IMR-90 (cell line): ENCODE measurements around the gene GRIK1. TPM values are rescaled to one million over a fixed set of nuclear protein-coding genes. Genes with fewer than 3 reads are reported as not detected.

Experiments
- ATAC-seq: fragments of 200-7000 bp; cut with Tn5 transposase; 2 replicates; pipeline ENCODE4 v1.9.1; 2020; ENCODE audit warnings: low read depth, mild to moderate bottlenecking, moderate library complexity
- BruUV-seq: library from RNA; stranded (reverse); fragments of 400-500 nt; replicated peaks from 2 replicates; lab custom pipeline; 2021; lab: Mats Ljungman, UMichigan
- CTCF ChIA-PET: fragments of 300-600 bp; formaldehyde crosslinking; extraction: SDS; loops from one replicate; lab custom pipeline; 2021; ENCODE audit warnings: antibody characterized with exemption; lab: Yijun Ruan, JAX
- POLR2A ChIA-PET: fragments of 300-600 bp; sonication (Branson Sonifier 250); formaldehyde crosslinking; loops from one replicate; lab custom pipeline; 2022; ENCODE audit warnings: antibody characterized with exemption; ENCODE audit not compliant: unreplicated experiment; lab: Charles Lee
- DNase-seq: peaks from one replicate; pipeline ENCODE4 v3.0.0; 2013
- H2AFZ ChIP-seq: replicated peaks from 2 replicates; pipeline ENCODE3; 2013; ENCODE audit warnings: low read length, mild to moderate bottlenecking; ENCODE audit not compliant: poor library complexity
- H2AK5ac ChIP-seq: 2 replicates; pipeline ENCODE4 v1.6.1; 2013; ENCODE audit warnings: low read depth, low read length, inconsistent platforms
- H2AK9ac ChIP-seq: replicated peaks from 2 replicates; pipeline ENCODE3; 2013; ENCODE audit warnings: mild to moderate bottlenecking, low read depth, low read length, moderate library complexity; ENCODE audit not compliant: poor library complexity
- H2BK120ac ChIP-seq: 2 replicates; pipeline ENCODE4 v1.6.1; 2013; ENCODE audit warnings: low read depth, low read length, inconsistent platforms
- H2BK15ac ChIP-seq: 3 replicates; pipeline ENCODE4 v1.6.1; 2013; ENCODE audit warnings: low read depth, low read length, inconsistent platforms
- H2BK20ac ChIP-seq: 2 replicates; pipeline ENCODE4 v1.6.1; 2013; ENCODE audit warnings: low read depth, mild to moderate bottlenecking, inconsistent platforms, low read length, moderate library complexity
- H2BK5ac ChIP-seq: 2 replicates; pipeline ENCODE4 v1.6.1; 2013; ENCODE audit warnings: mild to moderate bottlenecking, low read depth, low read length, inconsistent platforms; ENCODE audit not compliant: poor library complexity, severe bottlenecking
- H3K14ac ChIP-seq: replicated peaks from 2 replicates; pipeline ENCODE4 v1.6.1; 2013; ENCODE audit warnings: low read depth, low read length, inconsistent platforms
- H3K18ac ChIP-seq: 2 replicates; pipeline ENCODE4 v1.6.1; 2013; ENCODE audit warnings: low read depth, low read length, control low read depth
- H3K23ac ChIP-seq: 2 replicates; pipeline ENCODE4 v1.6.1; 2013; ENCODE audit warnings: low read depth, low read length, inconsistent platforms
- H3K27ac ChIP-seq: 2 replicates; pipeline ENCODE4 v1.5.1; 2013; ENCODE audit warnings: mild to moderate bottlenecking, control low read depth, low read length; ENCODE audit not compliant: insufficient read depth
- H3K27me3 ChIP-seq: 2 replicates; pipeline ENCODE4 v1.6.1; 2013; ENCODE audit warnings: low read length; ENCODE audit not compliant: control insufficient read depth, insufficient read depth
- H3K36me3 ChIP-seq: 2 replicates; pipeline ENCODE4 v1.6.1; 2013; ENCODE audit warnings: low read length, mixed read lengths; ENCODE audit not compliant: control insufficient read depth, insufficient read depth
- H3K4ac ChIP-seq: 2 replicates; pipeline ENCODE4 v1.6.1; 2013; ENCODE audit warnings: low read depth, low read length, inconsistent platforms
- H3K4me1 ChIP-seq: 2 replicates; pipeline ENCODE4 v1.6.1; 2013; ENCODE audit warnings: low read length, mixed read lengths; ENCODE audit not compliant: control insufficient read depth, insufficient read depth
- H3K4me2 ChIP-seq: 2 replicates; pipeline ENCODE4 v1.6.1; 2013; ENCODE audit warnings: low read depth, mild to moderate bottlenecking, control low read depth, low read length, moderate library complexity
- H3K4me3 ChIP-seq: 2 replicates; pipeline ENCODE4 v1.5.1; 2013; ENCODE audit warnings: low read depth, mild to moderate bottlenecking, control low read depth, low read length, moderate library complexity; ENCODE audit not compliant: insufficient read depth
- H3K56ac ChIP-seq: 2 replicates; pipeline ENCODE4 v1.6.1; 2013; ENCODE audit warnings: low read length, inconsistent platforms; ENCODE audit not compliant: insufficient read depth; ENCODE audit errors: extremely low read depth
- H3K79me1 ChIP-seq, 2 experiments: 2 replicates each; pipeline ENCODE4 v1.6.1; 2013; ENCODE audit warnings: low read length in 2 of 2, inconsistent platforms in 1 of 2, low read depth in 1 of 2
- H3K9ac ChIP-seq: 2 replicates; pipeline ENCODE4 v1.6.1; 2013; ENCODE audit warnings: low read depth, low read length, control low read depth
- H3K9me1 ChIP-seq: 2 replicates; pipeline ENCODE4 v1.6.1; 2013; ENCODE audit warnings: low read length, inconsistent platforms; ENCODE audit not compliant: insufficient read depth
- H3K9me3 ChIP-seq: 2 replicates; pipeline ENCODE4 v1.6.1; 2013; ENCODE audit warnings: low read length; ENCODE audit not compliant: control insufficient read depth, insufficient read depth
- H4K20me1 ChIP-seq: 2 replicates; pipeline ENCODE4 v1.6.1; 2013; ENCODE audit warnings: low read length, inconsistent platforms; ENCODE audit not compliant: insufficient read depth
- H4K5ac ChIP-seq: 2 replicates; pipeline ENCODE4 v1.6.1; 2013; ENCODE audit warnings: mild to moderate bottlenecking, low read depth, low read length, control low read depth
- H4K8ac ChIP-seq, 2 experiments: 2 replicates each; pipeline ENCODE4 v1.6.1; 2013; ENCODE audit warnings: low read depth in 2 of 2, low read length in 2 of 2, control low read depth in 1 of 2, inconsistent platforms in 1 of 2
- H4K91ac ChIP-seq: 2 replicates; pipeline ENCODE4 v1.6.1; 2013; ENCODE audit warnings: low read depth, low read length, inconsistent platforms; ENCODE audit not compliant: insufficient read depth
- BHLHE40 ChIP-seq: fragments of 150-350 bp; IDR thresholded peaks from 2 replicates; pipeline ENCODE4 v1.6.1; 2016; ENCODE audit warnings: mild to moderate bottlenecking, low read depth, low read length
- CEBPB ChIP-seq: IDR thresholded peaks from 2 replicates; pipeline ENCODE4 v1.6.1; 2012; ENCODE audit warnings: low read depth, low read length, improper control_type of control experiment
- FOS ChIP-seq: fragments of 150-350 bp; IDR thresholded peaks from 2 replicates; pipeline ENCODE4 v1.6.1; 2016; ENCODE audit warnings: low read depth, low read length
- MAFK ChIP-seq: IDR thresholded peaks from 2 replicates; pipeline ENCODE4 v1.6.1; 2012; ENCODE audit warnings: low read depth, low read length, improper control_type of control experiment
- MAZ ChIP-seq: IDR thresholded peaks from 2 replicates; pipeline ENCODE4 v1.6.1; 2012; ENCODE audit warnings: low read depth, mild to moderate bottlenecking, low read length, improper control_type of control experiment, moderate library complexity, borderline replicate concordance
- MXI1 ChIP-seq: IDR thresholded peaks from 2 replicates; pipeline ENCODE4 v1.6.1; 2012; ENCODE audit warnings: low read depth, mild to moderate bottlenecking, low read length, moderate library complexity, borderline replicate concordance
- NFE2L2 ChIP-seq: fragments of 150-350 bp; IDR thresholded peaks from 2 replicates; pipeline ENCODE4 v1.6.1; 2016; ENCODE audit warnings: low read depth, mild to moderate bottlenecking, low read length
- POLR2A ChIP-seq: IDR thresholded peaks from 2 replicates; pipeline ENCODE4 v1.6.1; 2012; ENCODE audit warnings: mild to moderate bottlenecking, low read depth, low read length
- RAD21 ChIP-seq: IDR thresholded peaks from 2 replicates; pipeline ENCODE4 v1.6.1; 2012; ENCODE audit warnings: low read length, improper control_type of control experiment
- RFX5 ChIP-seq: IDR thresholded peaks from 2 replicates; pipeline ENCODE4 v1.8.0; 2012; ENCODE audit warnings: low read depth, mild to moderate bottlenecking, low read length, moderate library complexity
- SMC3 ChIP-seq: fragments of 150-350 bp; IDR thresholded peaks from 2 replicates; pipeline ENCODE4 v1.6.1; 2016; ENCODE audit warnings: low read depth, mild to moderate bottlenecking, antibody characterized with exemption, low read length, moderate library complexity
- WGBS, 2 experiments: methylation state at CpG; one replicate each; pipeline versions ENCODE4 v1.1.5 to v1.1.7; 2013; ENCODE audit warnings: missing lambda C conversion rate in 2 of 2; ENCODE audit not compliant: insufficient read length in 1 of 2; ENCODE audit errors: extremely low coverage in 2 of 2; 5-methylcytosine and 5-hydroxymethylcytosine counted together
- dilution Hi-C: fragments of 300-500 bp; cut with HindIII; formaldehyde crosslinking; loops from one replicate; pipeline ENCODE4 v1.14.3; 2018; ENCODE audit warnings: low sequenced_read_pairs; ENCODE audit not compliant: unreplicated experiment
- in situ Hi-C: fragments of 300-500 bp; cut with MboI; formaldehyde crosslinking; loops from 3 replicates; pipeline ENCODE4 v1.14.3; 2019; ENCODE audit warnings: low sequenced_read_pairs, inconsistent platforms, mixed read lengths
- intact Hi-C: fragments of 100-400 bp; cut with micrococcal nuclease; formaldehyde crosslinking; loops from 2 replicates; pipeline ENCODE4 v1.10.0; 2022
- polyA plus RNA-seq, 3 experiments: library from polyadenylated mRNA; depleted of rRNA; stranded (reverse); fragments of >200 nt; gene quantifications; 2 replicates each; pipeline ENCODE4 v1.2.3, GENCODE V29; 2012; ENCODE audit warnings: low replicate concordance in 1 of 3
- total RNA-seq: library from RNA; depleted of rRNA; stranded (reverse); fragments of >200 nt; gene quantifications from 2 replicates; pipeline ENCODE4 v1.2.3, GENCODE V29; 2012
- TF ChIP-seq, protein P1 (sequence below): fragments of 150-350 bp; IDR thresholded peaks from 2 replicates; pipeline ENCODE4 v1.6.1; 2016; ENCODE audit warnings: low read depth, mild to moderate bottlenecking, low read length, moderate library complexity, borderline replicate concordance

The GRIK1 gene
- total and polyA plus RNA-seq, 2 of the 4 experiments (the other 2 are of a cell fraction), result not detected

DNA sequence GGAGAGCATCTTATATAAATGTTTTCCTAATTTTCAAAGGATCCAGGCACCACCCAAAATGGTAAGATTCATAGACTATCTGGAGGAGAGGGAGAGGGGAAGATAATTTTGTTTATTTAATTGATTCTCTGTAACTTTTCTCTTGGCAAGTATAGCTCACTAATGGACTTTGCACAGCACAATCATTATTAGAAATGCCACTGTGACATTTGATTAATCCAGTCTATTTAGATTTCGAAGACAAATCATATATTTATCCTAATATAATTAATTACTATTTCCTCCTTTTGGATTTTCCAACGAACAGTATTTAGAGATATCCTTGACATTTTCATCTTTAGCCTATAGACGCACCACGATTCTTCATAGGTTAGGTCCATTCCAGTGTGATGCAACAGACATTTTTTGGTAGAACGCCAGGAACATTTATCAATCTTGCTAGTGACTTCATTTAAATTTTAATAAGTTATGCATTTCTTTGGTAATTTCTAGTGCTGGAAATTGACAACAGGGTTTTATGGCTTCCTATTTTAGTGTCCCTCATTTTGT lies 152.4 kb downstream of the GRIK1 start:
- ATAC-seq, result no peak
- Histone ChIP-seq H3K4me2 (no peak overlapping the region), H3K56ac (no peak overlapping the region), H2AFZ (no peak overlapping the region), H2AK5ac (no peak overlapping the region), H3K9ac (no peak overlapping the region), H2BK120ac (no peak overlapping the region), H2BK20ac (no peak overlapping the region), H3K18ac (no peak overlapping the region), H3K9me1 (no peaks in the 10 kb centered on the region), H3K79me1 (no peaks in the 10 kb centered on the region), H4K20me1 (no peaks in the 10 kb centered on the region), H3K27me3 (no peaks in the 10 kb centered on the region), H3K23ac (no peak overlapping the region), H3K4ac (no peak overlapping the region), H3K14ac (no peak overlapping the region), H2AK9ac (no peak overlapping the region), H4K5ac (no peak overlapping the region), H3K9me3 (no peaks in the 10 kb centered on the region), H3K4me1 (no peaks in the 10 kb centered on the region), H3K36me3 (no peaks in the 10 kb centered on the region), H4K91ac (no peak overlapping the region), H3K27ac (no peak overlapping the region), H3K4me3 (no peak overlapping the region), H2BK15ac (no peak overlapping the region), H4K8ac (no peak overlapping the region), H2BK5ac (no peak overlapping the region)
- TF ChIP-seq MAFK (no peak), BHLHE40 (no peak), MAZ (no peak), RAD21 (no peak), NFE2L2 (no peak), SMC3 (no peak), POLR2A (no peak), FOS (no peak), CEBPB (no peak), MXI1 (no peak), RFX5 (no peak)
- TF ChIP-seq, protein P1, sequence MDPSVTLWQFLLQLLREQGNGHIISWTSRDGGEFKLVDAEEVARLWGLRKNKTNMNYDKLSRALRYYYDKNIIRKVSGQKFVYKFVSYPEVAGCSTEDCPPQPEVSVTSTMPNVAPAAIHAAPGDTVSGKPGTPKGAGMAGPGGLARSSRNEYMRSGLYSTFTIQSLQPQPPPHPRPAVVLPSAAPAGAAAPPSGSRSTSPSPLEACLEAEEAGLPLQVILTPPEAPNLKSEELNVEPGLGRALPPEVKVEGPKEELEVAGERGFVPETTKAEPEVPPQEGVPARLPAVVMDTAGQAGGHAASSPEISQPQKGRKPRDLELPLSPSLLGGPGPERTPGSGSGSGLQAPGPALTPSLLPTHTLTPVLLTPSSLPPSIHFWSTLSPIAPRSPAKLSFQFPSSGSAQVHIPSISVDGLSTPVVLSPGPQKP, result no peak
- DNase-seq, result no peak
- BruUV-seq, result no TSS peak
- POLR2A ChIA-PET, result no interaction called here
- no CpG with 5 or more reads among the region's 5 CpGs for WGBS, 2 experiments
- CTCF ChIA-PET, result no interaction called here
- intact Hi-C loops (no loop called here), dilution Hi-C loops (no loop called here), in situ Hi-C loops (no loop called here)
